Loucy (cell line): ENCODE measurements around the gene NRG3.

Source experiments
- H2AFZ ChIP-seq: fragments of 200-600 bp; sonication (generic); 2 replicates; pipeline ENCODE4 v1.6.0; 2016; ENCODE audit warnings: antibody characterized with exemption, mild to moderate bottlenecking, low read length, moderate library complexity
- H3F3A ChIP-seq: fragments of 200-600 bp; 2 replicates; pipeline ENCODE4 v1.6.0; 2016; ENCODE audit warnings: antibody characterized with exemption, low read depth, mild to moderate bottlenecking
- H3K27me3 ChIP-seq: fragments of 200-600 bp; sonication (generic); 2 replicates; pipeline ENCODE4 v1.6.1; 2014; ENCODE audit warnings: low read length, mild to moderate bottlenecking; ENCODE audit not compliant: insufficient read depth, poor library complexity, severe bottlenecking
- H3K36me3 ChIP-seq: fragments of 200-600 bp; sonication (generic); 2 replicates; pipeline ENCODE4 v1.6.1; 2016; ENCODE audit warnings: low read length; ENCODE audit not compliant: insufficient read depth
- H3K4me1 ChIP-seq: fragments of 200-600 bp; sonication (generic); 2 replicates; pipeline ENCODE4 v1.5.1; 2014; ENCODE audit warnings: low read length, mild to moderate bottlenecking; ENCODE audit not compliant: insufficient read depth, poor library complexity, severe bottlenecking
- H3K4me2 ChIP-seq: fragments of 200-600 bp; sonication (generic); 2 replicates; pipeline ENCODE4 v1.6.0; 2014; ENCODE audit warnings: antibody characterized with exemption, low read length, low read depth, mild to moderate bottlenecking; ENCODE audit not compliant: poor library complexity, severe bottlenecking
- H3K4me3 ChIP-seq: fragments of 200-600 bp; sonication (generic); 2 replicates; pipeline ENCODE4 v1.5.1; 2014; ENCODE audit warnings: low read length, mild to moderate bottlenecking, mixed read lengths; ENCODE audit not compliant: poor library complexity, severe bottlenecking
- H3K79me2 ChIP-seq: fragments of 200-600 bp; sonication (generic); 2 replicates; pipeline ENCODE4 v1.6.1; 2014; ENCODE audit warnings: low read length; ENCODE audit not compliant: insufficient read depth
- H3K9ac ChIP-seq: fragments of 200-600 bp; sonication (generic); 2 replicates; pipeline ENCODE4 v1.6.0; 2014; ENCODE audit warnings: mild to moderate bottlenecking, low read depth, low read length, moderate library complexity; ENCODE audit not compliant: poor library complexity, severe bottlenecking
- H3K9me2 ChIP-seq: fragments of 200-600 bp; sonication (generic); replicated peaks from 2 replicates; pipeline ENCODE4 v1.6.1; 2016; ENCODE audit warnings: low read depth, low read length, mixed read lengths
- H3K9me3 ChIP-seq: fragments of 200-600 bp; sonication (generic); 2 replicates; pipeline ENCODE4 v1.6.1; 2014; ENCODE audit warnings: mild to moderate bottlenecking, antibody characterized with exemption, low read length, low read depth; ENCODE audit not compliant: insufficient read depth
- H4K20me1 ChIP-seq: fragments of 200-600 bp; sonication (generic); 2 replicates; pipeline ENCODE4 v1.6.0; 2014; ENCODE audit warnings: antibody characterized with exemption, low read length, mild to moderate bottlenecking; ENCODE audit not compliant: insufficient read depth, poor library complexity, severe bottlenecking
- EZH2phosphoT487 ChIP-seq: fragments of 200-600 bp; IDR thresholded peaks from 2 replicates; pipeline ENCODE4 v1.6.1; 2018; ENCODE audit warnings: antibody characterized with exemption, mild to moderate bottlenecking, moderate library complexity, borderline replicate concordance
- TF ChIP-seq, protein P1 (sequence below): fragments of 200-600 bp; sonication (generic); conservative IDR thresholded peaks from 2 replicates; pipeline ENCODE4 v1.5.1; 2014; ENCODE audit warnings: mild to moderate bottlenecking, antibody characterized with exemption, low read length

Gene NRG3

DNA sequence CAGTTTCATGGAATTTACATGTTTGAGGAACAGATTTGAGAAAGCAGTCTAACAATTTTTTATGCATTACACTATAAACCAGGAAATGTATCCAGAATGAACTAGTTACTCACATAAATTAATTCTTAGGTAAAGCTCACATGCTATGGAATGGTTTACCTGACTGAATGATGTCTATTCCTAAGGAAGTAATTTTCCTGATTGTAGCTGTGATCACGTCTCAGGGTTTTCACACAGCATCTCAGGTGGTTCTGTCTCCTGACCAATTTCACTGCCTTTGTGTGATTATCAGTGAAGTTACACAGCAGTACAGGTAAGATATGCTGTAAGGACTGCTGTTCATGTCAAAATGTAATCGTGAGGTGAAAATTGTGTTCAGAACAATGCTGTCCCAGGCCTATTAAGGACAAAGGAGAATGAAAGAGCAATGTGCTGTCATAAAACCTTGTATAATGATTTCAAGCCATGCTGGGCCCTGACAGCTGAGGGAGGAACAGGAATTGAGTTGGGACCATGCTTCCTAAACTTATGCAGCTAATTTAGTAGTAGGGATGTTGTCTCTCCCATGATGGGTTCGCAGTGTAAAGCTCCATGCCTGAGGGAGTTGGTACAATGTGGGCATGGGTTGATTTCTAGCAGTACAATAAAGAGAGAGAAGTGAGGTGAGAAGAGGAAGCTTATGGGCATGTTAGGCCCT lies 631.8 kb downstream of the NRG3 start:
- Histone ChIP-seq H3K4me3 (no peak overlapping the region), H3K9ac (no peak overlapping the region), H3K27me3 (no peaks in the 10 kb centered on the region), H3K79me2 (no peaks in the 10 kb centered on the region), H4K20me1 (no peaks in the 10 kb centered on the region), H3K36me3 (no peaks in the 10 kb centered on the region), H3K9me2 (no peaks in the 10 kb centered on the region), H3F3A (no peaks in the 10 kb centered on the region), H2AFZ (no peak overlapping the region), H3K9me3 (no peaks in the 10 kb centered on the region), H3K4me1 (no peaks in the 10 kb centered on the region), H3K4me2 (no peak overlapping the region)
- TF ChIP-seq EZH2phosphoT487, result no peak
- TF ChIP-seq, protein P1, sequence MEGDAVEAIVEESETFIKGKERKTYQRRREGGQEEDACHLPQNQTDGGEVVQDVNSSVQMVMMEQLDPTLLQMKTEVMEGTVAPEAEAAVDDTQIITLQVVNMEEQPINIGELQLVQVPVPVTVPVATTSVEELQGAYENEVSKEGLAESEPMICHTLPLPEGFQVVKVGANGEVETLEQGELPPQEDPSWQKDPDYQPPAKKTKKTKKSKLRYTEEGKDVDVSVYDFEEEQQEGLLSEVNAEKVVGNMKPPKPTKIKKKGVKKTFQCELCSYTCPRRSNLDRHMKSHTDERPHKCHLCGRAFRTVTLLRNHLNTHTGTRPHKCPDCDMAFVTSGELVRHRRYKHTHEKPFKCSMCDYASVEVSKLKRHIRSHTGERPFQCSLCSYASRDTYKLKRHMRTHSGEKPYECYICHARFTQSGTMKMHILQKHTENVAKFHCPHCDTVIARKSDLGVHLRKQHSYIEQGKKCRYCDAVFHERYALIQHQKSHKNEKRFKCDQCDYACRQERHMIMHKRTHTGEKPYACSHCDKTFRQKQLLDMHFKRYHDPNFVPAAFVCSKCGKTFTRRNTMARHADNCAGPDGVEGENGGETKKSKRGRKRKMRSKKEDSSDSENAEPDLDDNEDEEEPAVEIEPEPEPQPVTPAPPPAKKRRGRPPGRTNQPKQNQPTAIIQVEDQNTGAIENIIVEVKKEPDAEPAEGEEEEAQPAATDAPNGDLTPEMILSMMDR, result no peak

DNA sequence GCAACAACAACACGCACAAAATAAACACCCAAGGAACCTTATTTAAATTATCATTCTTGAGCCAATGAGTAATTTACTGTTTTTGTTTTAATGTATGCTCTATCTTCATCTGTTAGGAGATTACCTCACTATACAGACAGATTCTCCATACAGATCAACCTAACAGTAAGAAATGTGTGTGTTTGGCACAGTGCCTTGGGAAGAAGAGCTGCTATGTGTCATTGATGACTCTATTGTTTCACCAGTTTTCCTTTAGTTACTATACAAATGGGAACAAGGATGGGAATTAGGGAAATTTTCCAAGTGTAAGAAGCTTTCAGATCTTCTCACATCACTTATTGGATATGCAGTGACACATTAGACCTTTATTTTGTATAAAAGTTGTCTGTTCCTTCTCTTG lies 640.3 kb downstream of the NRG3 start:
- Histone ChIP-seq H3K4me3 (no peak overlapping the region), H3K9ac (no peak overlapping the region), H3K27me3 (no peaks in the 10 kb centered on the region), H3K4me1 (no peaks in the 10 kb centered on the region), H3K79me2 (no peaks in the 10 kb centered on the region), H3K4me2 (no peak overlapping the region), H4K20me1 (no peaks in the 10 kb centered on the region), H3K9me3 (no peaks in the 10 kb centered on the region), H3K36me3 (no peaks in the 10 kb centered on the region), H3F3A (no peaks in the 10 kb centered on the region), H2AFZ (no peak overlapping the region), H3K9me2 (no peaks in the 10 kb centered on the region)
- TF ChIP-seq, protein P1, result no peak
- TF ChIP-seq EZH2phosphoT487, result no peak

DNA sequence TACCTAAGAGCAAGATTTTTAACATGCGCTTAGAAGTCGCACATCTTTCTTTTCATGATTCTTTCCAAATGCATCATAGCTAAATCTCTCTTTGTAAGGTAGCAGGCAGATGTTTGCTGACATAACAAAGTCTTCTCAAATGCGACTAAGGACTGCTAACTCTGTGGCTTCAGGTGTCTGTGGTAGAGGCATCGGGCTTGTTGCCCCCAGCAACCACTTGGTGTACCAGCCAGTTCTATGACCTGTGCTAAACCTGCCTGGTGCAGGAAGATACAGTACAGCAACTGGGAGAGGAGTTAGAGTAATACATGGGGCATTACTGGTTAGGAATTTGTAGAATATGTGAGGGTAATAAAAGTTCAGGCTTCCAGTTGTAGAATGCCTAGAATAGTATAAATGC lies 654.1 kb downstream of the NRG3 start:
- no peaks in the 10 kb centered on the region for H4K20me1 ChIP-seq
- H3K4me1 ChIP-seq, result no peaks in the 10 kb centered on the region
- no peaks in the 10 kb centered on the region for H3K9me3 ChIP-seq
- TF ChIP-seq EZH2phosphoT487, result no peak
- TF ChIP-seq, protein P1, result no peak
- H3K36me3 ChIP-seq, result no peaks in the 10 kb centered on the region
- no peaks in the 10 kb centered on the region for H3K79me2 ChIP-seq
- H3K27me3 ChIP-seq, result no peaks in the 10 kb centered on the region
- no peak overlapping the region for H3K9ac ChIP-seq
- no peaks in the 10 kb centered on the region for H3F3A ChIP-seq
- H2AFZ ChIP-seq, result no peak overlapping the region
- no peak overlapping the region for H3K4me3 ChIP-seq
- no peaks in the 10 kb centered on the region for H3K9me2 ChIP-seq
- no peak overlapping the region for H3K4me2 ChIP-seq
